SKM-1 treated with dmso at 0.1 percent for 144 hours (cell line): ENCODE results near the gene AVL9.
"Not testable (repeated sequence)": the region's sequence is repeated elsewhere in the genome, so short reads cannot be mapped to it uniquely, and the experiment has no call there.

Experiments
- DNase-seq: peaks from one replicate; lab custom pipeline; 2025; ENCODE audit not compliant: unreplicated experiment; lab: John Stamatoyannopoulos, UW

AVL9 gene

GRCh38 chr7:32634798-32635393, 139.6 kb downstream of the AVL9 start:
- not testable (repeated sequence) for DNase-seq

DNA sequence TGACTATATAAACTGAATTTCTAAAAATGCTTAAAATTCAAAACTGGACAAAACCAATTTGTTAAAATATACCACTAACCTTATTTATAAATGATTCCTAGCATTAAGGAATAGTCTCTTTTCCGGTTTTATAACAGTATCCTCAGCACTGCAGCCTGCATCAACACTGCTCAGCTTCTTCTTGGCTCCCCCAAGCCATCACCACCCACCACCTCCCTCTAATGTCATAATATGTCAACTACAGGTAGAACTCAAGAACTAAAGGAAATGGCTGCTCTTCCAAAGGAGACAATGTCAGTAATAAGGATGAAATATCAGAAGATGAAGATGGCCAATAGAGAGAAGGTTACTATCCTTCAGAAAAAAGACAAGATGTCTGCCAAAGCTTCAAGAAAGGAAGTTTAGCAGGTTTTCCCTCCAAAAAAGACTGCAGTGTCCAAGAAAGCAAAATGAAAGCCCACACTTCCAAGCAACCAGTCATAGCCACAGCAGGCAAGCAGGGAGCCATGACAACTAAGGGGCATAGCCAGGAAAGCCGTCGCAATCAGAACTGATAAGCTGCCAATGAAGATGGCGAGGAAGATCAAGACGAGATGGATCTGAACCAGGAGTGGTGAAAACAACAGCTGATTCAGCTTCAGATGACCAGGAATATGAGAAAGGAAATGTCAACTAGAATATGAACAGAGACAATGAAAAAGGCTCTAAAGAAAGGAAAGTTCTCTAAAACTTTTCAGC, 141.6 kb downstream of the AVL9 start:
- DNase-seq = not testable (repeated sequence)

GRCh38 chr7:32637611-32638010, 142.3 kb downstream of the AVL9 start:
- not testable (repeated sequence) for DNase-seq
